Keratinocyte (primary cell): ENCODE measurements around the gene PTPMT1. TPM values are rescaled to one million over a fixed set of nuclear protein-coding genes. Genes with fewer than 3 reads are reported as not detected.
A peak's percentile ranks its signal among the peaks of the same experiment; 100 is the strongest.

Experiments used
- DNase-seq: peaks from one replicate; pipeline ENCODE4 v3.0.0-alpha.2; 2011; ENCODE audit warnings: low read depth, missing footprints, low spot score
- FAIRE-seq: peaks from 2 replicates; lab custom pipeline; 2011; peaks lifted over from hg19 to GRCh38; lab: Jason Lieb, UNC
- H2AFZ ChIP-seq: 2 replicates; pipeline ENCODE4 v1.6.0; 2012; ENCODE audit warnings: low read length, control low read depth, inconsistent platforms; ENCODE audit not compliant: control insufficient read depth
- H3K27ac ChIP-seq: 2 replicates; pipeline ENCODE4 v1.5.1; 2011; ENCODE audit warnings: low read length; ENCODE audit not compliant: control insufficient read depth, insufficient read depth
- H3K27me3 ChIP-seq: 3 replicates; pipeline ENCODE4 v1.6.0; 2011; ENCODE audit warnings: low read length; ENCODE audit not compliant: control insufficient read depth, insufficient read depth; ENCODE audit errors: extremely low read depth
- H3K36me3 ChIP-seq, 2 experiments: 2 replicates in 1 of 2; 3 replicates in 1 of 2; pipeline ENCODE4 v1.5.1; 2011; ENCODE audit warnings: low read length in 2 of 2, mild to moderate bottlenecking in 1 of 2; ENCODE audit not compliant: control insufficient read depth in 2 of 2, insufficient read depth in 2 of 2; ENCODE audit errors: extremely low read depth in 1 of 2
- H3K4me1 ChIP-seq: 3 replicates; pipeline ENCODE4 v1.5.1; 2011; ENCODE audit warnings: low read length; ENCODE audit not compliant: control insufficient read depth, insufficient read depth; ENCODE audit errors: extremely low read depth
- H3K4me2 ChIP-seq: 3 replicates; pipeline ENCODE4 v1.6.0; 2011; ENCODE audit warnings: low read depth, low read length; ENCODE audit not compliant: control insufficient read depth, insufficient read depth; ENCODE audit errors: extremely low read depth
- H3K4me3 ChIP-seq, 3 experiments: fragments of 200-600 bp in 1 of 3; sonication (generic) in 1 of 3; 2 replicates in 2 of 3; 3 replicates in 1 of 3; pipeline ENCODE4 v1.5.1; 2011 to 2016; ENCODE audit warnings: low read length in 3 of 3, mild to moderate bottlenecking in 3 of 3, control low read depth in 2 of 3, inconsistent platforms in 1 of 3, low read depth in 1 of 3, mixed read lengths in 1 of 3, mixed run types in 1 of 3, moderate library complexity in 1 of 3; ENCODE audit not compliant: control insufficient read depth in 2 of 3, insufficient read depth in 2 of 3; ENCODE audit errors: extremely low read depth in 1 of 3
- H3K79me2 ChIP-seq: 2 replicates; pipeline ENCODE4 v1.6.0; 2012; ENCODE audit warnings: low read length; ENCODE audit not compliant: control insufficient read depth, insufficient read depth
- H3K9ac ChIP-seq: 3 replicates; pipeline ENCODE4 v1.6.0; 2011; ENCODE audit warnings: low read length; ENCODE audit not compliant: control insufficient read depth, insufficient read depth; ENCODE audit errors: extremely low read depth
- H3K9me1 ChIP-seq: 3 replicates; pipeline ENCODE4 v1.6.0; 2011; ENCODE audit warnings: low read length; ENCODE audit not compliant: control insufficient read depth, insufficient read depth; ENCODE audit errors: extremely low read depth
- H3K9me3 ChIP-seq: 2 replicates; pipeline ENCODE4 v1.5.1; 2012; ENCODE audit warnings: low read depth, low read length; ENCODE audit not compliant: control insufficient read depth
- H4K20me1 ChIP-seq: 3 replicates; pipeline ENCODE4 v1.6.0; 2011; ENCODE audit warnings: low read length; ENCODE audit not compliant: control insufficient read depth, insufficient read depth; ENCODE audit errors: extremely low read depth
- CTCF ChIP-seq, 3 experiments: IDR thresholded peaks in 1 of 3; conservative IDR thresholded peaks in 1 of 3; optimal IDR thresholded peaks in 1 of 3; 2 replicates in 2 of 3; 3 replicates in 1 of 3; pipeline versions ENCODE3 to v1.5.1; 2011; ENCODE audit warnings: low read length in 3 of 3, mild to moderate bottlenecking in 3 of 3, moderate library complexity in 2 of 3, control low read depth in 1 of 3, inconsistent platforms in 1 of 3; ENCODE audit not compliant: insufficient read depth in 2 of 3; ENCODE audit errors: extremely low read depth in 1 of 3
- EZH2 ChIP-seq: IDR thresholded peaks from one replicate; pipeline ENCODE4 v1.6.1; 2012; ENCODE audit warnings: inconsistent platforms, mild to moderate bottlenecking, low read length, moderate library complexity
- dilution Hi-C: fragments of 300-500 bp; cut with MboI; formaldehyde crosslinking; loops from one replicate; pipeline ENCODE4 v1.7.0; 2020; ENCODE audit warnings: low sequenced_read_pairs; ENCODE audit not compliant: extremely low pct_ligation_motif_present
- polyA plus RNA-seq, 5 experiments: library from polyadenylated mRNA; depleted of rRNA in 3 of 5; stranded (reverse) in 3 of 5; stranded (forward) in 1 of 5; unstranded in 1 of 5; fragments of >200 nt; gene quantifications; 1 replicate in 1 of 5; 2 replicates in 3 of 5; 3 replicates in 1 of 5; pipeline versions ENCODE4 v1.2.1 to v1.2.3, GENCODE V29; 2011 to 2012; ENCODE audit warnings: missing spikeins in 2 of 5, low read depth in 1 of 5, low replicate concordance in 1 of 5

The PTPMT1 gene
- polyA plus RNA-seq, 1 donor (not counting 4 experiments of a cell fraction or from before 2014, with no cell fraction given), result 64.9 TPM

- H3K79me2 ChIP-seq, result peaks cover 38% of the 10 kb centered on the region
- TF ChIP-seq EZH2 (no peak), CTCF (optimal IDR thresholded peaks at IDR 0.05 in 1 of 3, IDR thresholded peaks at IDR 0.05 in 1 of 3, conservative IDR thresholded peaks at IDR 0.05 in 1 of 3; ENCODE audit: extremely low read depth in 1 of 3, insufficient read depth in 2 of 3, low read length in 3 of 3) (no peak)
- peak overlapping the region; percentile 87 for H3K4me2 ChIP-seq
- peaks cover 15 to 42% of the 10 kb centered on the region in 2 experiments for H3K36me3 ChIP-seq
- H3K4me3 ChIP-seq, result peak overlapping the region; percentile 6 to 89 (median 78)
- FAIRE-seq (no peak), DNase-seq (no peak)
- peaks cover 3% of the 10 kb centered on the region for H4K20me1 ChIP-seq
- H3K9ac ChIP-seq, result peak overlapping the region; percentile 88
- H2AFZ ChIP-seq, result no peak overlapping the region
- H3K9me3 ChIP-seq, result no peaks in the 10 kb centered on the region
- dilution Hi-C loops, result no loop called here
- peak overlapping the region; percentile 71 for H3K27ac ChIP-seq
- H3K4me1 ChIP-seq, result peaks cover 34% of the 10 kb centered on the region
- H3K9me1 ChIP-seq, result peaks cover 3% of the 10 kb centered on the region
- no peaks in the 10 kb centered on the region for H3K27me3 ChIP-seq
These were observed 12.2 kb downstream of the PTPMT1 start for GRCh38 chr11:47577460-47578041.

GRCh38 chr11:47578524-47579494 lies 13.4 kb downstream of the PTPMT1 start, which contains the start of the genes KBTBD4 and NDUFS3:
TSS of gene KBTBD4 (minus strand) at chr11:47578970. CDS start at chr11:47578951, 19 bp downstream.
TSS of gene NDUFS3 (plus strand) at chr11:47579074. CDS start at chr11:47579092, 18 bp downstream.
- Histone ChIP-seq H3K27me3 (no peaks in the 10 kb centered on the region), H3K9ac (peak within 1 kb of the TSS; percentile 88), H3K27ac (peak within 1 kb of the TSS; percentile 71), H3K4me2 (peak within 1 kb of the TSS; percentile 93), H3K36me3 (peaks cover 17 to 35% of the 10 kb centered on the region in 2 experiments), H3K9me3 (no peaks in the 10 kb centered on the region), H3K79me2 (peaks cover 29% of the 10 kb centered on the region), H3K4me1 (peaks cover 24% of the 10 kb centered on the region), H3K4me3 (peak within 1 kb of the TSS; percentile 78 to 89 (median 85)), H4K20me1 (no peaks in the 10 kb centered on the region), H3K9me1 (no peaks in the 10 kb centered on the region), H2AFZ (peak within 1 kb of the TSS; percentile 89)
- dilution Hi-C loops, result no loop called here
- no peak for FAIRE-seq
- TF ChIP-seq CTCF (optimal IDR thresholded peaks at IDR 0.05 in 1 of 3, IDR thresholded peaks at IDR 0.05 in 1 of 3, conservative IDR thresholded peaks at IDR 0.05 in 1 of 3; ENCODE audit: extremely low read depth in 1 of 3, insufficient read depth in 2 of 3, low read length in 3 of 3) (no peak), EZH2 (no peak)
- no peak for DNase-seq
